Activated T-helper 1 cell treated with Interleukin-2 at 50 U/mL for 16 hours (primary cell): ENCODE results near the gene MYCT1.
"Not testable (repeated sequence)": the region's sequence is repeated elsewhere in the genome, so short reads cannot be mapped to it uniquely, and the experiment has no call there.

ENCODE experiments used
- DNase-seq: peaks from one replicate; pipeline ENCODE4 v3.0.0-alpha.2; 2020; ENCODE audit warnings: low read depth

MYCT1 gene

GRCh38 chr6:152697634-152698033 is at the start of gene MYCT1:
TSS of gene MYCT1 (plus strand) at chr6:152697897. CDS start at chr6:152697903, 6 bp downstream.
- no peak for DNase-seq

- DNase-seq: no peak
These were observed 49.6 kb upstream of the MYCT1 start for GRCh38 chr6:152648105-152648504.

GRCh38 chr6:152651986-152652385 is 45.7 kb upstream of the MYCT1 start:
- no peak for DNase-seq

DNA sequence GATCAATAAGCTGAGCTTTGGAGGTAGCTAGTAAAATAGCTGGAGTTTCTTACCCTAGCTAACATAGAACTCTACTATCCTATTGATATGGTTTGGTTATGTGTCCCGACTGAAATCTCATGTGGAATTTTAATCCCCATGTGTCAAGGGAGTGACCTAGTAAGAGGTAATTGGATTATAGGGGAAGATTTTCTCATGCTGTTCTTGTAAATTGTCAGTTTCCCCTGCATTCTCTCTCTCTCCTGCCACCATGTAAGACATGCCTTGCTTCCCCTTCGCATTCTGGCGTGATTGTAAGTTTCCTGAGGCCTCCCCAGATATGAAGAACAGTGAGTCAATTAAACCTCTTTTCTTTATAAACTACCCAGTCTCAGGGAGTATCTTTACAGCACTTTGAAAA is 35.9 kb upstream of the MYCT1 start:
- no peak for DNase-seq

DNA sequence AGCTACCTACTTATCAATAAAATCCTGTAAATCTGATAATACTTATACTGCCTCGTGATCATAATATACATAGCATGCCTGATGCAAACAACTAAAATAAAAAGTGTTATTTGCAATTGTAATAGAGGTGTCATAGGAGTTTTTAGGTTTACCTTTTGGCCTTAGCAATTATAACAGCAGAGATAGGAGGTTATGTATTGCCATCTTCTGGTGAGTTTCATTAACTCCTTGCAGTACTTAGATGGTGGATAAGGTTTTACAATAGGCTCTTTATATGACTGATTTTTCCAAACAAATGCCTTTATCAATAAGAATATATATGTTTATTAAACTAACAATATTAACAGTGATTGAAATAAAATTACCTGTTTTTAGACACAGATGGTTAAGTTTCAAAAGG is 27.8 kb upstream of the MYCT1 start:
- DNase-seq: no peak

DNA sequence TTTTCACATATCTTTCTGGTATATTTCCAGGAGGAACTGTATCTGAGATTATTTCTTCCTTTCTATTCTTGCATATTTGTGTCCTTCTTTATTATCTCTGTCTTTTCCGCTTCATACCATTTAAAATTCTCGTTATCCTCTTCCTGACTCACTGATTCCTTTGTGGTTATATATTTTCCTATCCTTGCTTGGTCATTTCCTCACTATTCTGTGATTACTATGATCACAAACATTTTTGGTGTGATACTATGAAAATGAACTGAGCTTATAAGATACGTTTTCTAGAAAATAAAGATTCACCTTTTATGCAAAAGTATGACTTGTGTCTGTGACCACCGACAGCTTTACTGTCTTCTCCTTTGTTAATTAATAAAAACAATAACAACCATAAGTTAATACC is 26.5 kb upstream of the MYCT1 start:
- no peak for DNase-seq

DNA sequence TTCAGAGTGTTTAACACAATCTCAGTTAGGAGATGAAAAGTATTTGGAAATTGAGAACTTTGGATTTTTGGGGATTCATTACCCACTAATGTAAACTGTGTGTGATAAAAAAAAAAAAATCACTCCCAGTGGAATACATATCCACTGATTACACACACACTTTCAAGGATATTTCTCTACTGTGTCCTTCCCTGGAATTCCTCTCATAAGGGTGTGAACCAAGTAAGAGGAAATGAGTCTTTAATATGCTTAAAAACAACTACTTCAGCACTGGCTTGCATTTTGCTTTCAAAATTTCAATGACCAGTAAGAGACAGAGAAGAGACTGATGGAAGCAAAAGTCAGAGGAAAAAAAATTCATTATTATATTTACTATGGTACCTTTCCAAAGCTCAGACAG is 24.5 kb upstream of the MYCT1 start:
- DNase-seq: no peak

DNA sequence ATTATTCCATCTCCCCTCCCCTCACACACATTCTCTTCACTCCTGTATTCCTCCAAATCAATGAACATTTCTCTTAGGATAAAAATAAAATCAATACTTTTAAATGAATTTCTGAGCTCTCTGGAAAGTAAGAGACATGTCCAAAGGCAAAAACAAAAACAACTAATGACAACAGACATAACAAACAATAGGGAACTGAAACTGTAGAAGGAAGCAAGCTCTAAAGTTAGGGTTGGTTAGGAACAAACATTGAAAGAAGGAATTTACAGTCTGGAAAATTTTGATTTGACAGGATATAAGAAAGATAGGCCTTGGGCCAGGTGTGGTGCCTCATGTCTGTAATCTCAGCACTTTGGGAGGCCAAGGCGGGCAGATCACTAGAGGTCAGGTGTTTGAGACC is 17.5 kb upstream of the MYCT1 start:
- no peak for DNase-seq

DNA sequence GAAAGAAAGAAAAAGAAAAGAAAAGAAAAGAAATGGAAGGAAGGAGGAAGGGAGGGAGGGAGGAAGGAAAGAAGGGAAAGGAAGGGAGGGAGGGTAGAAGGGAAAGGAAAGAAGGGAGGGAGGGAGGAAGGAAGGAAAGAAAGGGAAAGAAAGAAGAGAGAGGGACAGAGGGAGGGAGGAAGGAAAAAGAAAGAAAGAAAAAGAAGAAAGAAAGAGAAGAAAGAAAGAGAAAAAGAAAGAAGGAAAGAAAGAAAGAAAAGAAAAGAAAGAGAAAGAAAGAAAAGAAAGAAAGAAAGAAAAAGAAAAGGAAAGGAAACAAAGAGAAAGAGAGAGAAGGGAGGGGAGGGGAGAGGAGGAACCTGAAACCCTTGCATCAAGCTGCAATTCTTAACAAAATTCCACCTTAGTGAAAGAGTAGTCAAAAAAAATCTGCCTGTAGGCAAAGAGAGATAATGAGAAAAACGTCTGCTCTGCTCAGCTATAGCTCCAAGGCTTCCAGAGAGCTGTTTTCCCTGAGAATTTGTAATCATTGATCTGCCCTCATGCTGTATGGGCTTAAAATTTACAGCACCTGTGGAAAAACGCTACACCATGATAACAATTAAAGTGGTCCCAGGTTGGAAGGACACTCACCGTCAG is 16.7 kb upstream of the MYCT1 start:
- no peak for DNase-seq

- no peak for DNase-seq
These were observed 15.6 kb upstream of the MYCT1 start for GRCh38 chr6:152682141-152682540.

DNA sequence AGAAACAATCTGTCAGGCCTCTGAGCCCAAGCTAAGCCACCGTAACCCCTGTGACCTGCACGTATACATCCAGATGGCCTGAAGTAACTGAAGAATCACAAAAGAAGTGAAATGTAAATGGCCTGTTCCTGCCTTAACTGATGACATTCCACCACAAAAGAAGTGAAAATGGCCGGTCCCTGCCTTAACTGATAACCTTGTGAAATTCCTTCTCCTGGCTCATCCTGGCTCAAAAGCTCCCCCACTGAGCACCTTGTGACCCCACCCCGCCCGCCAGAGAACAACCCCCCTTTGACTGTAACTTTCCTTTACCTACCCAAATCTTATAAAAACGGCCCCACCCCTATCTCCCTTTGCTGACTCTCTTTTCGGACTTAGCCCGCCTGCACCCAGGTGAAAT is 14.8 kb upstream of the MYCT1 start:
- not testable (repeated sequence) for DNase-seq

DNA sequence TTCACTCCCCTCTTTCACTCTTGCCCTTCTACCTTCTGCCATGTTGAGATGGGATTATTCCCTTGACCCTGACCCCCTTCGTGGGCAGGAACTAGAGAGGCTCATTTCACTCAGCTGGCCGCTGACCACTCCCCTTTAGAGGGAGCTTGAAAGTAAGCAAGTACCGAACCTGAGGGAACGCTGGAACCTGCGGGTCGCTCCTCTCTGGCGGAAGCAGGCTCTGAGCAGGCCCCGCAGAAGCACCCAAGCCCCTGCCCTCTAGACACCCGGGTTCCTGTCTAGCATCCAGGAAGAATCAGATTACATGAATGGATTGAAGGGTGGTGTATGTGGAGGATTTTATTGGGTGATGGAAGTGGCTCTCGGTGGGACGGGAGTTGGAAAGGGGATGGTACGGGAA is 11.9 kb upstream of the MYCT1 start:
- no peak for DNase-seq

GRCh38 chr6:152695372-152696045 is 2.2 kb upstream of the MYCT1 start:
- DNase-seq: no peak

GRCh38 chr6:152696522-152696921 is 1.2 kb upstream of the MYCT1 start:
- DNase-seq: no peak

DNA sequence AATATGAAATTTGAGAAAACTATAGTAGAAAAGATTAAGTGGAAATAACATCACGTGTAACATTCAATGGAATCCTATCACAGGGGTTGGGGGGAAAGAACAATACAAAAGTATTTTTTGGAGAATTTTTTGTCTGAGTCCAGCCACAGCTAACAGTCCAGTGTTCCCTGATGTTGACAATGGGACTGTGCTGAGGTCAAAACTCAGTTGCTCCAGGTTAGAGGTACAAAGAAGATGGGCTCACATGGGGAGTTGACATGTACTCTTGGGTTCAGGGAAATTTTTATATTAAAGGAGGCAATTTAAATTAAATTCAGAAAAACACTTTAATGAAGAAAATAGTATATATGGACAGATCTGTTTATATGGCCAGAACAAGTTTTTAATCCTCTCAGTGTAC is 995 bp downstream of the MYCT1 start:
- no peak for DNase-seq

DNA sequence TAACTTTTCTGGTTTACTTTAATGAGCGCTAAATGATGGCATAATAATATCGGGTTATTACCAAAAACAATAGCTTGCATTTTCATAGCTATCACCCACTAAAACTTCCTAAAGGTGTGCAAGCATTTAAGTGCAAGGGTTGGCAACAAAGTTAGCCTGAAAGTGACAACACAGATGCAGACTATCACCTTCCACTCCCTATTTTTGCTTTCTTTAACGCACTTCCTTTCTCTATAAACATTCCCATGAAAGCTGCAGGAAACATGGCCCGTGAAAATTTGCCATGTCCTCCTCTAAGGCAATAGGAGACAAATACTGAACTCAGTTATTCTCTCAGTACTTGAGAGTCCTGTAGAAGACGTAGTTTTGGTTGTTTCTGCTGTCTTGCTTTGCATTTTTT is 2.7 kb downstream of the MYCT1 start:
- DNase-seq: no peak

- no peak for DNase-seq
These were observed 3.6 kb downstream of the MYCT1 start for GRCh38 chr6:152701081-152701862.

- no peak for DNase-seq
These were observed 4.2 kb downstream of the MYCT1 start for GRCh38 chr6:152701863-152702401.

GRCh38 chr6:152703750-152704149 is 6.1 kb downstream of the MYCT1 start:
- DNase-seq: not testable (repeated sequence)

- DNase-seq: no peak
These were observed 7.6 kb downstream of the MYCT1 start for GRCh38 chr6:152705327-152705726.

DNA sequence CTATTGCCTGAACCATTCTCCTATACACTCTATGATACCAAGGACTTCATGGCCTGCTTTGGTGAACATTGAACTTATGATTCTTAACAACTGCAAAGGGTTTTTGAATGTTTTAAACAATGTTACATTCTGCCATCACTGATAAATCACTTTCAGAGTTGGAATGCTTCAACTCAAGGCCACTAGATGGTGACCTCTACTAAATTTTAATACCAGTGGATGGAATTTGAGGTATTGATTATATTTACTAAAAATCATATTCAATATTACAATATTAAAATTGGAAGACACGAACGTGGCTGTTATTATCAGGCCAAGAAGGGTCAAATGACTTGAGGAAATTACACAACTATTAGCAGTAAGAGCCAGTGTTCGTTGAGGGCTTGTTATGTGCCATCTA is 18.6 kb downstream of the MYCT1 start:
- DNase-seq: no peak

GRCh38 chr6:152720974-152721373 is 23.3 kb downstream of the MYCT1 start:
- DNase-seq: no peak

GRCh38 chr6:152721956-152722355 is 24.3 kb downstream of the MYCT1 start:
- DNase-seq: no peak
